Stomach (tissue), 4 donors: Measurements from ENCODE around the gene F12.

Experiments used
- CTCF ChIP-seq, 7 experiments: fragments of 450-650 bp in 4 of 7; fragments of 200-600 bp in 3 of 7; sonication (generic) in 3 of 7; IDR thresholded peaks; one replicate each; pipeline ENCODE4 v1.5.1; 2016 to 2019; ENCODE audit warnings: antibody characterized with exemption in 7 of 7, control low read depth in 2 of 7, mild to moderate bottlenecking in 1 of 7
- POLR2A ChIP-seq, 4 donors: fragments of 450-650 bp; IDR thresholded peaks; one replicate each; pipeline ENCODE4 v1.6.1; 2016; ENCODE audit warnings: antibody characterized with exemption in 4 of 4, control low read depth in 2 of 4, mild to moderate bottlenecking in 1 of 4, moderate library complexity in 1 of 4

GRCh38 chr5:177357146-177357458 is 52.3 kb downstream of the F12 start:
- TF ChIP-seq POLR2A (IDR thresholded peaks at IDR 0.05) (no peak), CTCF (IDR thresholded peaks at IDR 0.05) (no peak)
